NCI-H526 treated with DMSO at 0.1 percent for 48 hours (cell line): ENCODE results near the gene UPK3BL2.
"Not testable (repeated sequence)": the region's sequence is repeated elsewhere in the genome, so short reads cannot be mapped to it uniquely, and the experiment has no call there.

Source experiments
- DNase-seq: peaks from one replicate; lab custom pipeline; 2025; lab: John Stamatoyannopoulos, UW

UPK3BL2 gene

GRCh38 chr7:102543596-102543995 is at the start of gene UPK3BL2:
Gene UPK3BL2, minus strand, starts transcription at chr7:102543696. Its CDS starts 60 bp downstream, at chr7:102543636.
- DNase-seq, result not testable (repeated sequence)

DNA sequence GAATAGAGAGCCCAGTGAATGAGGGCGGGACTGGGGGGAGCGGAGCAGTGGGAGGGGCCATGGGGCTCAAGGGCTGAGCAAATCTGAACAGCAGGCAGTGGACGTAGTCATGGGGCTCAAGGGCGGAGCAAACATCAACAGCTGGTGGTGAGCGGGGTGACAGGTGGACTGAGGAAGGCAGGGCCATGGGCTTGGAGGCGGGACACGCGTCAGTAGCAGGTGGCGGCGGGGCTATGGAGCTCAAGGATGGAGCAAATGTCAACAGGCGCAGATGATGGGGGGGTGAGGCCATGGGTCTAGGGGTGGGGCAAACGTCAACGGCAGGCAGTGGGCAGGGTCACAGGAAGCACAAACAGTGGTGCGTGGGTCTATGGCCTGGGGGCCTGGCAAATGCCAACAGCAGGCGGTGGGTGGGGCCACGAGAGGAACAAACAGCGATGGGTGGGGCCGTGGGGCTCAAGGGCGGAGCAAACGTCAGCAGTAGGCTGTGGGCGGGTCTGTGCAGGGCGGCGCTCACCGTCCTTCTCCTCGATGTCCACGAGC is 49.1 kb upstream of the UPK3BL2 start:
- not testable (repeated sequence) for DNase-seq

DNA sequence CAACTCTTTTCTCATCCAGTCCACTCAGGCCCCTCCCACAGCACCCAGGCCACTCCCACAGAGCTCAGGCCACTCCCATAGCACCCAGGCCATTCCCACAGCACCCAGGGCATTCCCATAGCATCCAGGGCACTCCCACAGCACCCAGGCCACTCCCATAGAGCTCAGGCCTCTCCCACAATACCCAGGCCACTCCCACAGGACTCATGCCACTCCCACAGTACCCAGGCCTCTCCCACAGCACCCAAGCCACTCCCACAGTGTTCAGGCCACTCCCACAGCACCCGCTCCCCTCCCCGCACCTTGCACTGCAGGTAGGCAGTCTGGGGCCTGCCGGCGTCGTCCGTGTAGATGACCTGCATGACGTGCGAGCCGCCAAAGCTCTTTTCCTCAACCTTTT is 46.4 kb upstream of the UPK3BL2 start:
- DNase-seq, result not testable (repeated sequence)

DNA sequence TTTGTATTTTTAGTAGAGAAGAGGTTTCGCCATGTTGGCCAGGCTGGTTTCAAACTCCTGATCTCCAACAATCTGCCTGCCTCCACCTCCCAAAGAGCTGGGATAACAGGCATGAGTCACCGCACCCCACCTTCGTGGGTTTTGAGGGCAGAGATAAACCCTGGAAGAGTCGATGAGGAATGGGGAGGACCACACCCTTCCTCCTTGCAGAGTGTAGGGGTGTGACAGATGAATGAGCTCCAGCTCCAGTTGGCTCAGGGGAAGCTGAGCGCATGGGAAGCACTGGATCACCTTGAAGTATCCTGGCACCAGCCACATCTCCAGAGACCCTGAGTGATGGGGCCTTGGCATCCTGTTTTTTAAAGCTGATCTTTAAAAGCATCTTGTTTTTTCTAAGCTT is 40.0 kb upstream of the UPK3BL2 start:
- not testable (repeated sequence) for DNase-seq

DNA sequence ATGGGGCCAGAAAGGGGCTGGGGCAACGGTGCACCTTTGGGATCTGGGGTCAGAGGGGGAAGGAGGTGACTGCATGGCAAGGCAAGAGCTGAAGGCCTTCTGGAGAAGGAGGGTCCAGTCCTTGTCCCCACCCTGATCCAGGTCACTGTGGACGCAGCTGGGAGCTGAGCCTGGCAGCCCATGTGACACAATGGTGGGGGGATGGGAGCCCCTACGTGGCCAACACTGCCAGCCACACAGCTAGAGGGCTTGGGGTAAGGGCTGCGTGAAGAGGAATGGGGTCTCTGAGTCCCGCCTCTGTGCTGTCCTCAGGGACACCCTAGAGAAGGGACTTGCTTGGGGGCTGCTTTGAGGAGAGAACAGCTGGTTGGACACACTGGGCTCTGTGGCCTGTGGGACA is 38.2 kb upstream of the UPK3BL2 start:
- DNase-seq, result not testable (repeated sequence)

DNA sequence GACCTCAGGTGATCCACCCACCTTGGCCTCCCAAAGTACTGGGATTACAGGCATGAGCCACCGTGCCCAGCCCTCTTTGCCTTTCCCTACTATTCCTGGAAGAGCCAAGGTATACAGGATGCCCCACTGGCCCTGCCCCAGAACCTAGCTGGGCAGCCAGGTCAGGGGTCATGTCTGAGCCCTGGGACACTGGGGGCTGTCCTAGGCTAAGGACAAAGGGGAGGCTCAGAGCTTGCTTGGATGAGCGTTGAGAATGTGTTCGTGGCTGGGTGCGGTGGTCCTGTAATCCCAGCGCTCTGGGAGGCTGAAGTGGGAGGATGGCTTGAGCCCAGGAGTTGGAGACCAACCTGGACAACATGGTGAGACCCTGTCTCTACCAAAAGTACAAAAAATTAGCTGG is 35.0 kb upstream of the UPK3BL2 start:
- not testable (repeated sequence) for DNase-seq

GRCh38 chr7:102577315-102578240 is 34.1 kb upstream of the UPK3BL2 start:
- not testable (repeated sequence) for DNase-seq

DNA sequence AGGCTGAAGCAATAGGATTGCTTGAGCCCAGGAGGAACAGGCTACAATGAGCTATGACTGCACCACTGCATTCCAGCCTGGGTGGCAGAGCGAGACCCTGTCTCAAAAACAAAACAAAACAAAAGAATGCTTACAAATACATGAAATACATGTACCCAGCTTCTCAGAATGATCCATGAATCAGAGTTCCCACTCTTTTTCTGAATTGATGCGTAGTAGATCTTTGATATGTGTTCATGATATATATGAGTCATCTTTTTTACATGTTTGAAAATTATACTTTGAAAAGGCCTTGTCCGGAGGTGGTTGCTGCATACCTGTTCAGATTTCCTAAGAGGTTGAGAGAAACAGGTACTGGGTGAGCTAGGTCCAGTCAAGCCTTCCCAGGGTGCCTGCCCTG is 32.9 kb upstream of the UPK3BL2 start:
- DNase-seq, result not testable (repeated sequence)

DNA sequence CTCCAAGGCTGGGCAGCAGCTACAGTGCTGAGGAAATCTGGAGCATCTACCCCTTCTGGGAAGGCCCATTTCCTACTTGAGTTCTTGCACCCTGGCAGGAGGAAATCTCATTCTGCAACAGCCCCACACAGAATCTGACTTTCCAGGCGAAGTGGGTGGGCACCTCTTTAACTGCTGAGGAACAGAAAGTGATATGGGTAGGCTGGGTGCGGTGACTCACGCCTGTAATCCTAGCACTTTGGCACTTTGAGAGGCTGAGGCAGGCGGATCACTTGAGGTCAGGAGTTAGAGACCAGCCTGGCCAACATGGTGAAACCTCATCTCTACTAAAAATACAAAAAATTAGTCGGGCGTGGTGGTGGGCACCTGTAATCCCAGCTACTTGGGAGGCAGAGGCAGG is 31.1 kb upstream of the UPK3BL2 start:
- not testable (repeated sequence) for DNase-seq

DNA sequence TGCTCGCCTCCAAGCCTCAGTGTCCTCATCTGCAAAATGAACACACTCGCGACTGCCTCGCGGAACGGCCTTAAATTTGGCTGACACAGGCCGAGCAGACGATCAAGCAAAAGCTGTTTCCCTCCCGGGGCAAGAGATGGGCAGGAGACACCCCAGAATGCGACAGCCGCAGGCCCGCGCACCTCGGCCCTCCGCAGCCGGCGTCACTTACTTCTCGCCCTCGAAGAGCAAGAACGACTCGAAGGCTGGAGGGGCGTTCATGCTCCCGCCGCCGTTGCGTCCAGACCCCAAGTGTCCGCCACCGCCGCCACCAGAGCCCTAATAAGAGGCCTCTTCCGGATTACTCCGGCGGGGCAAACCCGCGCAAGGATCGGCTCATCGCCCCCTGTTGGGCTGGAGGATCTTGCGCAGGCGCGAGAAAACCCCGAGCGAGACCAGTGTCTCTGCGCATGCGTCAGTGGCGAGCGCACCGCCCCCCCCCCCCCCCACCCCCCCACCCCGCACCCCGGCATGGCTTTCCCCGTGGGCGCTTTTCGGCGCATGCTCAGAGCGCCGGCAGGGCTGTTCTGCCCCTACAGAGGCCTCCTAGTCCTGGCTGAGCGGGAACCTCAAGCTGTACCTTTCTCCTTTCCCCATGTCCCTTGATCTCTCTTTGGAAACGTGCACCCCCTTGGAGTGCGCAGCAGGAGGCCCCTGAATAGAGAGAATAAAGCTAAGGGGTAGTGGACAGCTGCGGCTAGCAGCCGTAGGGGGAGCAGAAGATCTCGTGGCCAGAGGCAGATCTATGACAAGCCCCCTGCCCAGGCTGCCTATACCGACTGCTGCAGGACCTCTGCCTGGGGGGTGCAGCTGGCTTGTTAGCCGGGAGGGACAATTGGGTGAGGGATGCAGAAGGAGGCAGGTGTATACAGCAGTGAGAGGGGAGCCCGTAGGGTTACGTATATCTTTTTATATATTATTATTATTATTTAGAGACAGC is 29.1 kb upstream of the UPK3BL2 start, which contains the start of gene POLR2J3:
POLR2J3 (minus strand) TSS at position 323 of the 979 bp plus-strand sequence; CDS start at position 261, 62 bp downstream.
- not testable (repeated sequence) for DNase-seq

GRCh38 chr7:102568620-102569019 is 25.1 kb upstream of the UPK3BL2 start:
- not testable (repeated sequence) for DNase-seq

DNA sequence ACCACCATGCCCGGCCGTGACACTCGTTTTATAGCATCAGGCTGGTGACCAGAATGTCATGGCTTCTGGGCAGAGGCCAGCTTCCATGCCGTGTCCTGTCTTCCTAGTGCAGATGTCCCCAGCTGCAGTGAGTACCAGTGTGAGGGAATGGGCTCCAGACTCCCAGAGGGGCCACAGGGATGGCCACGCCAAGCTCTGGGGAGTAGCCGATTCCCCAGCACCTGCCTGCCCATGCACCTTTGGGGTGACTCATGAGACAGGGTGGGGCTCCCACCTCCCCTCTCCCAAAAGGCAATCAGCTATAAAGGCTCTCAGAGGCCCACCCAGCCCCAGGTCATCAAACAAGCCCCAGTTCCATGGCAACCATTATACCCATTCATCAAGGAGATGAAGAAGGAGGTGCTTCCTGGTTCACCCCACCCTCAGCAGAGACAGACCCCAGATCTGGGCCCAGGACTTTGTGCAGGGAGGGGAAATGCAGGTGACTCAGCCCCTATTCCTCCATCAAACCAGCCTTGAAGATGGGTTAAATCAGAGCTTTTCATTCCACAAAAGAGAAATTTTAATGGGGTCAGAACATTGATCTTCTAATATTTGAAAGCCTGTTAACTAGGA is 7.4 kb upstream of the UPK3BL2 start, which contains the start of gene SPDYE2:
SPDYE2 (plus strand) TSS at position 419 of the 615 bp plus-strand sequence. CDS start 2,030 bp downstream, outside the sequence.
- not testable (repeated sequence) for DNase-seq

DNA sequence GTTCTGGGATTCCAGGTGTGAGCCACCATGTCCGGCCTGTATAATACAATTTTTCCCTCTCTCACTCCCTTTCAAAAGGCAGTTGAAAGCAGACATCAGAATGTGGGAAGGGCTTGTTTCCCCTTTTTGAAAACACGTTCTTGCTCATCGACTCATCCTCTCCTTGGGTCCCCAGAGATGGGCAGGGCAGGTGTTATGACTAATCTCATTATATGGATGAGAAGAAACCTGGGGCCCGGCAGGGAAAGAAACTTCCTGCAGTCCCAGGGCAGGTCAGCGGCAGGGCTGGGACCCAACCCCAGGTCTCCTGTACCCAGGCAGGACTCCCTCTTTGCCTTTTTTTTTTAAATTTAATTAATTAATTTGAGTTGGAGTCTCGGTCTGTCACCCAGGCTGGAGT is 2.9 kb upstream of the UPK3BL2 start:
- DNase-seq, result not testable (repeated sequence)

DNA sequence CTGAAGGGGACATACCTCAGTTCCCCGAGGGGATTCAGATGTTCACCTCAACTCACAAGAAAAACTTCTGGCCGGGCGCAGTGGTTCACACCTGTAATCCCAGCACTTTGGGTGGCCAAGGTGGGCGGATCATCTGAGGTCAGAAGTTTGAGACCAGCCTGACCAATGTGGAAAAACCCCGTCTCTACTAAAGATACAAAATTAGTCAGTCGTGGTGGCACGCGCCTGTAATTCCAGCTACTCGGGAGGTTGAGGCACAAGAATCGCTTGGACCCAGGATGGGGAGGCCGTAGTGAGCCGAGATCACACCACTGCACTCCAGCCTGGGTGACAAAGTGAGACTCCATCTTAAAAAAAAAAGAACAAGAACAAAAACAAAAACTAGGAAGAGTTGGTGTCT is 1.8 kb upstream of the UPK3BL2 start:
- not testable (repeated sequence) for DNase-seq

DNA sequence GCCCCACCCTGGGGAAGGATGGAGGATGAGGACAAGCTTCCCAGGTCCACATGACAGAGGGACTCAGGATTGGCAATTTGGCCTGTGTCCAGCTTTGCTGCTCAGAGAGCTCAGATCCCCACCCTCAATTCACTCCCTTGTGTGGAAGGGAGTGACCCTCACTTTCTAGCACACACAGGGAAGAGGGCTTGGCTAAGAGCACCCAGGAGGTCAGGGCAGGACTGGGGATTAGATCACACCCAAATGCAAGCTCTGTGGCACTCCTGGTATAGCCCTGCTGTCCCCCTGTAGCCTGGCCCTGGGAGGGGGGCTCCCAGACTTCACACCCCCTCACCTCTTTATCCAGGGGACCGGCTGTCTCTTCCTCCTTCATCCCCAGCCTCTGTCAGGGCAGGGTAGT is 876 bp upstream of the UPK3BL2 start:
- DNase-seq, result not testable (repeated sequence)

GRCh38 chr7:102542771-102543170 is 725 bp downstream of the UPK3BL2 start:
- not testable (repeated sequence) for DNase-seq

GRCh38 chr7:102542083-102542482 is 1.4 kb downstream of the UPK3BL2 start:
- not testable (repeated sequence) for DNase-seq

DNA sequence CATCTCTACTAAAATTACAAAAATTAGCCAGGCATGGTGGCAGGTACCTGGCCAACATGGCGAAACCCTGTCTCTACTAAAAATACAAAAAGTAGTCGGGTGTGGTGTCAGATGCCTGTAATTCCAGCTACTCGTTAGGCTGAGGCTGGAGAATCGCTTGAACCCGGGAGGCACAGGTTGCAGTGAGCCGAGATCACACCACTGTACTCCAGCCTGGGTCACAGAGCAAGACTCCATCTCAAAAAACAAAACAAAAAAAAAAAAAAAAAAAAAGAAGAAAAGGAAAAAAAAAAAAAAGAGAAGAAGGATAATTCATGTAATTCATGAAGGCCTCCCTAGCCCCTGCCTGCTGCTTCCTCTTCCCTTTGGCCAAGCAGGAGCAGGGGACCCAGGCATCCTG is 2.9 kb downstream of the UPK3BL2 start:
- not testable (repeated sequence) for DNase-seq

- not testable (repeated sequence) for DNase-seq
These were observed 8.4 kb downstream of the UPK3BL2 start for GRCh38 chr7:102535062-102535615.

GRCh38 chr7:102532127-102532526 is 11.4 kb downstream of the UPK3BL2 start:
- not testable (repeated sequence) for DNase-seq

GRCh38 chr7:102531583-102531982 is 11.9 kb downstream of the UPK3BL2 start:
- DNase-seq, result not testable (repeated sequence)
